ENCODE data around the gene SYPL1. TPM values are rescaled to one million over a fixed set of nuclear protein-coding genes. Genes with fewer than 3 reads are reported as not detected.
A peak's percentile ranks its signal among the peaks of the same experiment; 100 is the strongest.

Gene SYPL1
- total and polyA plus RNA-seq, 2 donors (not counting 1 experiment from before 2014, with no cell fraction given), result 58.5 to 130 TPM

DNA sequence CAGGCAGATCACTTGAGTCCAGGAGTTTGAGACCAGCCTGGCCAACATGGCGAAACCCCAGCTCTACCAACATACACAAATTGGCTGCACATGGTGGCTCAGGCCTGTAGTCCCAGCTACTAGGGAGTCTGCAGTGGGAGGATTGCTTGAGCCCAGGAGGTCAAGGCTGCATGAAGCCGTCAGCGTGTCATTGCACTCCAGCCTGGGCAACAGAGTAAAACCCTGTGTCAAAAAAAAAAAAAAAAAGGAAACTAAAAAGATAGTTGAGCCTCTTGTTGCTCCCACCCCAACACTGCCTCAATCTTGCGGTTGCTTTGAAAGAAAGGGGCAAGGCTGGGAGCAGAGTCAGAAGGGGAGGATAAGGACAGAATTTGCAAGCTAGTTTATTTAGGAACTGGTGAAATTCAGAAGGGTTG lies 69.9 kb downstream of the SYPL1 start:
- CTCF ChIA-PET, result interaction anchor here (0.7 to 13.9 kb wide), 40 partner anchors 8 to 535 kb away, joined by 3 to 216 read pairs (median 5); partner anchors contain the start of genes ATXN7L1 and RINT1
- peak overlapping the region; percentile 29 for H3K4me3 Mint-ChIP-seq
- Histone ChIP-seq H3K79me2 (ENCODE audit: control insufficient read depth, insufficient read depth, low read length) (no peaks in the 10 kb centered on the region), H3K9ac (ENCODE audit: low read length) (peak overlapping the region; percentile 30), H2AFZ (ENCODE audit: insufficient read depth, low read depth, low read length, poor library complexity, severe bottlenecking) (peak overlapping the region; percentile 65), H3K4me3 (ENCODE audit: control extremely low read depth in 1 of 5, extremely low read depth in 1 of 5, insufficient read depth in 1 of 5, low read depth in 2 of 5, low read length in 4 of 5) (no peak overlapping the region), H3K4me2 (replicated peaks; ENCODE audit: low read depth, low read length, poor library complexity, severe bottlenecking) (peak overlapping the region; percentile 62), H3K4me1 (ENCODE audit: control insufficient read depth in 2 of 2, insufficient read depth in 2 of 2, low read length in 2 of 2) (peaks cover 14 to 20% of the 10 kb centered on the region in 2 donors), H3K27ac (ENCODE audit: low read length in 2 of 2) (no peak overlapping the region), H3K27me3 (replicated peaks in 1 of 4; ENCODE audit: control extremely low read depth in 1 of 4, control insufficient read depth in 3 of 4, insufficient read depth in 4 of 4, low read length in 3 of 4) (peaks cover 0 to 9% (median 2%) of the 10 kb centered on the region in 4 experiments), H3K9me3 (ENCODE audit: control extremely low read depth in 1 of 3, control insufficient read depth in 2 of 3, insufficient read depth in 1 of 3, low read length in 2 of 3) (no peaks in the 10 kb centered on the region), H3K36me3 (replicated peaks in 1 of 2; ENCODE audit: control extremely low read depth in 1 of 2, control insufficient read depth in 1 of 2, extremely low read depth in 1 of 2, insufficient read depth in 2 of 2, low read length in 1 of 2) (no peaks in the 10 kb centered on the region), H4K20me1 (ENCODE audit: control insufficient read depth, insufficient read depth, low read length, poor library complexity, severe bottlenecking) (no peaks in the 10 kb centered on the region)
- ATAC-seq (ENCODE audit: low read depth) (no peak), DNase-seq (no peak)
- no peak overlapping the region for H3K27ac Mint-ChIP-seq
- H3K9me3 Mint-ChIP-seq (ENCODE audit: insufficient read depth), result no peaks in the 10 kb centered on the region
- POLR2A ChIA-PET, result interaction anchor here (1.0 kb wide), 1 partner anchor 33 kb away, joined by 4 read pairs; no protein-coding TSS in a partner anchor
- H3K4me1 Mint-ChIP-seq, result peaks cover 10% of the 10 kb centered on the region
- TF ChIP-seq EZH2 (IDR thresholded peaks at IDR 0.05; ENCODE audit: borderline replicate concordance, insufficient read depth, low read depth, low read length, poor library complexity, severe bottlenecking), result no peak
- TF ChIP-seq, protein P1, sequence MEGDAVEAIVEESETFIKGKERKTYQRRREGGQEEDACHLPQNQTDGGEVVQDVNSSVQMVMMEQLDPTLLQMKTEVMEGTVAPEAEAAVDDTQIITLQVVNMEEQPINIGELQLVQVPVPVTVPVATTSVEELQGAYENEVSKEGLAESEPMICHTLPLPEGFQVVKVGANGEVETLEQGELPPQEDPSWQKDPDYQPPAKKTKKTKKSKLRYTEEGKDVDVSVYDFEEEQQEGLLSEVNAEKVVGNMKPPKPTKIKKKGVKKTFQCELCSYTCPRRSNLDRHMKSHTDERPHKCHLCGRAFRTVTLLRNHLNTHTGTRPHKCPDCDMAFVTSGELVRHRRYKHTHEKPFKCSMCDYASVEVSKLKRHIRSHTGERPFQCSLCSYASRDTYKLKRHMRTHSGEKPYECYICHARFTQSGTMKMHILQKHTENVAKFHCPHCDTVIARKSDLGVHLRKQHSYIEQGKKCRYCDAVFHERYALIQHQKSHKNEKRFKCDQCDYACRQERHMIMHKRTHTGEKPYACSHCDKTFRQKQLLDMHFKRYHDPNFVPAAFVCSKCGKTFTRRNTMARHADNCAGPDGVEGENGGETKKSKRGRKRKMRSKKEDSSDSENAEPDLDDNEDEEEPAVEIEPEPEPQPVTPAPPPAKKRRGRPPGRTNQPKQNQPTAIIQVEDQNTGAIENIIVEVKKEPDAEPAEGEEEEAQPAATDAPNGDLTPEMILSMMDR (IDR thresholded peaks at IDR 0.05), result no peak
- intact Hi-C loops (cut with micrococcal nuclease), result loop anchor here (1.0 to 10.0 kb wide), 8 partner anchors 33 to 390 kb away; partner anchors contain the start of gene ATXN7L1
- no peaks in the 10 kb centered on the region for H3K27me3 Mint-ChIP-seq
- no CpG with 5 or more reads among the region's 4 CpGs for WGBS (ENCODE audit: insufficient coverage)

DNA sequence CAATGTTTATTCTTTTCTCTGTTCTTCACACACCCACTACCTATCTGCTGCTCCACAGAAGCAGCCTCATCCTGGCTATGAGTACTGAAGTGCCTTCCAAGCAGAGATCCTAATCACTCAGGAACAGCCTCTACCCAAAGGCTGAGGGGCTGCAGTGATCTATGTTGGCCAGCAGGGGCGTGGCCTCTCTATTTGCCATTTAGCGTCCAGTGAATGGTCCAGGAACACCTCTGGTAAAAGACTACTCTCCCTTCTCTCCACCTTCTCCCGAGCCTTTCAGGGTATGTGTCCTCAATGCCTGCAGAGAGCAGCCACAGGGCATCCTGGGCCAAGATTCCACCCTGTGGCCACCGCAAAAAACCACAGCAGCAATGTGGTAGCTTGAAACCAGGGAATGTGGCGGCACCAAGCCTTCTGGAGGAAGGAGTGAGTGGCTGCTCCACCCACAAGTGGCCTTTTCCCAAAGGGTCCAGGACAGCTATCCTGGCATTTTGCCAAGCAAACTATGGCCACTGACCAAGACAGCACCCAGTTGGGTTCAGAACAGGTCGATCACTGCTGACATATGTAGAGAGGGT lies 70.9 kb downstream of the SYPL1 start:
- H2AFZ ChIP-seq (ENCODE audit: insufficient read depth, low read depth, low read length, poor library complexity, severe bottlenecking), result peak overlapping the region; percentile 35
- ATAC-seq (ENCODE audit: low read depth), result peak; percentile 61

More for the DNA sequence above, 70.9 kb downstream of the SYPL1 start:
- peaks cover 13% of the 10 kb centered on the region for H3K4me1 Mint-ChIP-seq
- Histone ChIP-seq H3K4me3 (ENCODE audit: control extremely low read depth in 1 of 5, extremely low read depth in 1 of 5, insufficient read depth in 1 of 5, low read depth in 2 of 5, low read length in 4 of 5) (no peak overlapping the region), H3K4me2 (replicated peaks; ENCODE audit: low read depth, low read length, poor library complexity, severe bottlenecking) (no peak overlapping the region), H3K9ac (ENCODE audit: low read length) (no peak overlapping the region), H3K9me3 (ENCODE audit: control extremely low read depth in 1 of 3, control insufficient read depth in 2 of 3, insufficient read depth in 1 of 3, low read length in 2 of 3) (no peaks in the 10 kb centered on the region), H3K79me2 (ENCODE audit: control insufficient read depth, insufficient read depth, low read length) (no peaks in the 10 kb centered on the region), H3K4me1 (ENCODE audit: control insufficient read depth in 2 of 2, insufficient read depth in 2 of 2, low read length in 2 of 2) (peaks cover 14 to 23% of the 10 kb centered on the region in 2 donors), H3K27me3 (replicated peaks in 1 of 4; ENCODE audit: control extremely low read depth in 1 of 4, control insufficient read depth in 3 of 4, insufficient read depth in 4 of 4, low read length in 3 of 4) (peaks cover 0 to 9% (median 2%) of the 10 kb centered on the region in 4 experiments), H3K36me3 (replicated peaks in 1 of 2; ENCODE audit: control extremely low read depth in 1 of 2, control insufficient read depth in 1 of 2, extremely low read depth in 1 of 2, insufficient read depth in 2 of 2, low read length in 1 of 2) (no peaks in the 10 kb centered on the region), H4K20me1 (ENCODE audit: control insufficient read depth, insufficient read depth, low read length, poor library complexity, severe bottlenecking) (no peaks in the 10 kb centered on the region), H3K27ac (ENCODE audit: low read length in 2 of 2) (no peak overlapping the region)
- H3K27me3 Mint-ChIP-seq, result no peaks in the 10 kb centered on the region
- H3K9me3 Mint-ChIP-seq (ENCODE audit: insufficient read depth), result no peaks in the 10 kb centered on the region
- H3K4me3 Mint-ChIP-seq, result no peak overlapping the region
- CTCF ChIA-PET, result interaction anchor here (1.0 to 13.9 kb wide), 21 partner anchors 9 to 397 kb away, joined by 3 to 216 read pairs (median 9); no protein-coding TSS in a partner anchor
- peak overlapping the region; percentile 5 for H3K27ac Mint-ChIP-seq
- TF ChIP-seq, protein P1 (IDR thresholded peaks at IDR 0.05), result peak; percentile 90
- no peak for TF ChIP-seq EZH2 (IDR thresholded peaks at IDR 0.05; ENCODE audit: borderline replicate concordance, insufficient read depth, low read depth, low read length, poor library complexity, severe bottlenecking)
- peak; percentile 62 for DNase-seq
- POLR2A ChIA-PET, result no interaction called here
- intact Hi-C loops (cut with micrococcal nuclease), result loop anchor here (10.0 kb wide), 1 partner anchor 356 kb away; no protein-coding TSS in a partner anchor
- WGBS (ENCODE audit: insufficient coverage), result 42% methylated on average over 5 of the region's 6 CpGs

Data from B cell (primary cell).